Suppressor macrophage treated with lipopolysaccharide for 1 hour (primary cell): Measurements from ENCODE around the gene SLBP.

Source experiments
- DNase-seq, 3 donors: peaks; one replicate each; pipeline ENCODE4 v3.0.0-alpha.2; 2020 to 2022

SLBP gene

GRCh38 chr4:1647432-1647831 is 64.7 kb downstream of the SLBP start:
- DNase-seq, result no peak

DNA sequence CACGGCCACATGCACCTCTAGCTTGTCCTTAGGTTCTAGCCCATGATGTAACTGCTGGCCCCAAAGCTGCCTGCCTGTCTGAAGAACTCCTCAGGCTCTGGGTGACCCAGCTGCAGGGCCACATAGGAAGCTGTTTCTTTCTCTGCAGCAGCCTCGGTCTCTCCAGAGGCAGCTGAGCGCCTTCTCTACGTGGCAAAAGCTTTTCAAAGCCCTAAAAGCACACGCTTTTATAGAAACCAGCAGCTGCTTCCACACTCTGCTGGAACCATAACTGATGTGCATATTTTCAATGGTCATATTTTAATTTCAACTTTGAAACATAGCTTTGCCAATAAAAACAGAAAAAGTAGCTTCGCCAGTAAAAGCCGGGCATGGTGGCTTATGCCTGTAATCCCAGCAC is 65.4 kb downstream of the SLBP start:
- no peak for DNase-seq

- DNase-seq, result no peak
These were observed 67.0 kb downstream of the SLBP start for GRCh38 chr4:1644891-1645657.

- no peak for DNase-seq
These were observed 68.0 kb downstream of the SLBP start for GRCh38 chr4:1643971-1644735.
